Heart left ventricle (tissue), 16 donors: Measurements from ENCODE around the gene RET. TPM values are rescaled to one million over a fixed set of nuclear protein-coding genes. Genes with fewer than 3 reads are reported as not detected.
A peak's percentile ranks its signal among the peaks of the same experiment; 100 is the strongest.

Experiments used
- ATAC-seq, 4 donors: fragments of 200-7000 bp; cut with Tn5 transposase; one replicate each; pipeline ENCODE4 v1.9.1; 2020 to 2022; ENCODE audit warnings: moderate library complexity in 4 of 4, mild to moderate bottlenecking in 3 of 4, moderate number of reproducible peaks in 1 of 4
- DNase-seq, 5 donors: peaks; one replicate each; pipeline ENCODE4 v3.0.0-alpha.2; 2020
- H3K27ac ChIP-seq, 12 donors: fragments of 200-600 bp; sonication (generic) in 4 of 12; one replicate each; pipeline versions ENCODE4 v1.5.0 to v1.8.0; 2016 to 2022; ENCODE audit warnings: mild to moderate bottlenecking in 2 of 12
- H3K27me3 ChIP-seq, 9 donors: fragments of 200-600 bp; sonication (generic) in 2 of 9; one replicate each; pipeline versions ENCODE4 v1.5.1 to v1.8.0; 2016 to 2022; ENCODE audit warnings: mild to moderate bottlenecking in 3 of 9
- H3K36me3 ChIP-seq, 9 donors: fragments of 200-600 bp; sonication (generic) in 2 of 9; one replicate each; pipeline versions ENCODE4 v1.5.0 to v1.8.0; 2018 to 2022; ENCODE audit warnings: mild to moderate bottlenecking in 2 of 9
- H3K4me1 ChIP-seq, 12 donors: fragments of 200-600 bp; sonication (generic) in 4 of 12; one replicate each; pipeline versions ENCODE4 v1.5.0 to v1.8.0; 2016 to 2022; ENCODE audit warnings: mild to moderate bottlenecking in 3 of 12
- H3K4me3 ChIP-seq, 12 donors: fragments of 200-600 bp; sonication (generic) in 4 of 12; one replicate each; pipeline versions ENCODE4 v1.5.0 to v1.8.0; 2017 to 2022; ENCODE audit warnings: mild to moderate bottlenecking in 9 of 12, moderate library complexity in 4 of 12
- H3K9me3 ChIP-seq, 12 donors: fragments of 200-600 bp; sonication (generic) in 4 of 12; one replicate each; pipeline versions ENCODE4 v1.5.0 to v1.8.0; 2016 to 2022; ENCODE audit warnings: mild to moderate bottlenecking in 1 of 12
- CTCF ChIP-seq, 12 donors: fragments of 200-600 bp; sonication (generic) in 4 of 12; IDR thresholded peaks; one replicate each; pipeline versions ENCODE4 v1.5.0 to v1.8.0; 2018 to 2022; ENCODE audit warnings: antibody characterized with exemption in 12 of 12, mild to moderate bottlenecking in 5 of 12
- POLR2A ChIP-seq, 2 donors: fragments of 450-650 bp; IDR thresholded peaks; one replicate each; pipeline ENCODE4 v1.6.1; 2017; ENCODE audit warnings: antibody characterized with exemption in 2 of 2, mild to moderate bottlenecking in 2 of 2, moderate library complexity in 2 of 2
- WGBS, 4 donors: extraction: QIAGEN DNeasy Blood & Tissue Kit in 2 of 4; methylation state at CpG; one replicate each; pipeline versions ENCODE4 v1.1.5 to v1.1.7; 2013 to 2018; 5-methylcytosine and 5-hydroxymethylcytosine counted together
- intact Hi-C, 10 donors: fragments of 100-400 bp; cut with DNase I; formaldehyde crosslinking; loops; one replicate each; pipeline versions ENCODE4 v1.11.1 to v1.14.2; 2022
- polyA plus RNA-seq, 2 donors: library from polyadenylated mRNA; stranded (reverse); fragments of 200-250 nt; gene quantifications; one replicate each; pipeline ENCODE4 v1.2.3, GENCODE V29; 2013
- total RNA-seq, 9 donors: library from RNA; depleted of rRNA in 2 of 9; stranded (reverse); fragments of >200 nt in 2 of 9; fragmentation: NEBNext Ultra II Directional in 3 of 9; extraction: Animal tissue kit (Norgen Biotek cat#: 25700) in 3 of 9; gene quantifications; one replicate each; pipeline versions ENCODE4 v1.1.0 to v1.2.4, GENCODE V29; 2016 to 2023
- donor health status: ischemic (EF 13 %, LVEDD 7.1; RV severe dilation, severe dysfunction).
- donor health status: healthy with polysubstance abuse.
- donor health status: DM: no; HTN: yes; CAD: no.
- donor health status: DM: no; HTN: no; CAD: no.
- donor health status: ischemic (EF 25% LVEDD 6.9; RV normal size, moderate dysfunction).
- donor health status: ischemic (EF 25% LVEDD 5.7; RV mildly dilated, moderate dysfunction).
- donor health status: healthy.
- donor health status: DM: yes; HTN: yes; CAD: no.
- donor health status: ischemic (EF 35%, LVEDD 5.7; RV mildly dilated, moderate dysfunction).
- donor health status: nonischemic (EF 11% LVEDD 7.7; RV severe dilation, severe dysfunction).
- donor health status: DM: yes; HTN: yes; CAD: no.
- donor health status: PGD.
- donor health status: ischemic (EF 29% LVEDD 5.4; RV normal size, mild dysfunction).
- donor health status: nonischemic (EF 23%, LVEDD 6.1; RV moderate dilation, normal function).

Gene RET
- total and polyA plus RNA-seq, 11 donors: 0.12 to 3.3 (median 0.66) TPM

GRCh38 chr10:43122826-43123225 lies 46.0 kb downstream of the RET start:
- Histone ChIP-seq H3K4me3 (no peak overlapping the region), H3K9me3 (no peaks in the 10 kb centered on the region), H3K27me3 (peaks cover 0 to 4% (median 0%) of the 10 kb centered on the region in 9 donors), H3K4me1 (peaks cover 0 to 41% (median 4%) of the 10 kb centered on the region in 12 donors), H3K36me3 (no peaks in the 10 kb centered on the region), H3K27ac (no peak overlapping the region)
- 93 to 96% (median 95%) methylated on average over 7 of the region's 7 CpGs for WGBS, 4 donors
- intact Hi-C loops: no loop called here
- ATAC-seq: no peak
- DNase-seq: no peak
- no peak for TF ChIP-seq CTCF (IDR thresholded peaks at IDR 0.05)
- TF ChIP-seq POLR2A (IDR thresholded peaks at IDR 0.05): no peak

- 87 to 93% (median 91%) methylated on average over 6 to 9 of the region's 9 CpGs for WGBS, 4 donors
- DNase-seq (peak in 1 of 5 donors; percentile 7), ATAC-seq (no peak)
- no peaks in the 10 kb centered on the region for H3K36me3 ChIP-seq
- intact Hi-C loops: no loop called here
- H3K27me3 ChIP-seq: peaks cover 0 to 4% (median 0%) of the 10 kb centered on the region in 9 donors
- H3K4me1 ChIP-seq: peaks cover 0 to 41% (median 4%) of the 10 kb centered on the region in 12 donors
- no peak overlapping the region for H3K27ac ChIP-seq
- no peaks in the 10 kb centered on the region for H3K9me3 ChIP-seq
- TF ChIP-seq POLR2A (IDR thresholded peaks at IDR 0.05): no peak
- TF ChIP-seq CTCF (IDR thresholded peaks at IDR 0.05): no peak
- H3K4me3 ChIP-seq: no peak overlapping the region
Measured at GRCh38 chr10:43123361-43124093, 46.7 kb downstream of the RET start.

- no peaks in the 10 kb centered on the region for H3K36me3 ChIP-seq
- peaks cover 0 to 47% (median 4%) of the 10 kb centered on the region in 12 donors for H3K4me1 ChIP-seq
- intact Hi-C loops: no loop called here
- H3K9me3 ChIP-seq: no peaks in the 10 kb centered on the region
- peaks cover 0 to 4% (median 0%) of the 10 kb centered on the region in 9 donors for H3K27me3 ChIP-seq
- WGBS, 4 donors: 88 to 92% (median 89%) methylated on average over 6 of the region's 6 CpGs
- DNase-seq (no peak), ATAC-seq (no peak)
- TF ChIP-seq CTCF (IDR thresholded peaks at IDR 0.05) (no peak), POLR2A (IDR thresholded peaks at IDR 0.05) (no peak)
- no peak overlapping the region for H3K4me3 ChIP-seq
- H3K27ac ChIP-seq: no peak overlapping the region
Measured at GRCh38 chr10:43124094-43124521, 47.2 kb downstream of the RET start.

GRCh38 chr10:43124574-43125273 lies 47.9 kb downstream of the RET start:
- Histone ChIP-seq H3K36me3 (no peaks in the 10 kb centered on the region), H3K4me3 (no peak overlapping the region), H3K4me1 (peaks cover 0 to 52% (median 4%) of the 10 kb centered on the region in 12 donors), H3K9me3 (no peaks in the 10 kb centered on the region), H3K27ac (no peak overlapping the region), H3K27me3 (peaks cover 0 to 4% (median 0%) of the 10 kb centered on the region in 9 donors)
- WGBS, 4 donors: 86 to 94% (median 88%) methylated on average over 9 of the region's 9 CpGs
- TF ChIP-seq CTCF (IDR thresholded peaks at IDR 0.05) (no peak), POLR2A (IDR thresholded peaks at IDR 0.05) (no peak)
- intact Hi-C loops: no loop called here
- DNase-seq (peak in 1 of 5 donors; percentile 7), ATAC-seq (no peak)
